ENCODE measurements around the gene RPS6KA5.

DNA sequence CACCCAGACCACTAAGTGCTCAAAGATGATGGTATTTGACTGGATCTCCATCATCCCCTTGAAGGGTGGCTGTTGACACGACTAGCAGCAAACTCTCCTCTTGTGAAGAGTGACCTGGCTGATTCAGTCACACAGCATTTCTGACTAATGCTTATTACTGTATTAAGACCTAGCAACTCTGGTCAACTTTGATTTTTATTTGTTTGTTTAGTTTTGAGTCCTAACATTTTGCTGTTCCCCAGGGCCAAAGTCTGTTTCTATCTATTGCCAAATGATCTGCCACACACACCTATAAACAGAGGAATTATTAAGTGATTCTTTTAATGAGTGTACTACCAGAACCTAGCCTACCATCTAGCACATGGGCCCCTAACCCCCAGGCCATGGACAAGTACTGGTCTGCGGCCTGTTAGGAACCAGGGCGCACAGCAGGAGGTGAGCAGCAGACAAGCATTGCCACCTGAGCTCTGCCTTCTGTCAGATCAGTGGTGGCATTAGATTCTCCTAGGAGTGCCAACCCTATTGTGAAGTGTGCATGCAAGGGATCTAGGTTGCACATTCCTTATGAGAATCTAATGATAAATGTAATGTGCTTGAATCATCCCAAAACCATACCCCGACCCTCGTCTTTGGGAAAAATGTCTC, 120.0 kb downstream of the RPS6KA5 start:
- TF ChIP-seq, protein P1, sequence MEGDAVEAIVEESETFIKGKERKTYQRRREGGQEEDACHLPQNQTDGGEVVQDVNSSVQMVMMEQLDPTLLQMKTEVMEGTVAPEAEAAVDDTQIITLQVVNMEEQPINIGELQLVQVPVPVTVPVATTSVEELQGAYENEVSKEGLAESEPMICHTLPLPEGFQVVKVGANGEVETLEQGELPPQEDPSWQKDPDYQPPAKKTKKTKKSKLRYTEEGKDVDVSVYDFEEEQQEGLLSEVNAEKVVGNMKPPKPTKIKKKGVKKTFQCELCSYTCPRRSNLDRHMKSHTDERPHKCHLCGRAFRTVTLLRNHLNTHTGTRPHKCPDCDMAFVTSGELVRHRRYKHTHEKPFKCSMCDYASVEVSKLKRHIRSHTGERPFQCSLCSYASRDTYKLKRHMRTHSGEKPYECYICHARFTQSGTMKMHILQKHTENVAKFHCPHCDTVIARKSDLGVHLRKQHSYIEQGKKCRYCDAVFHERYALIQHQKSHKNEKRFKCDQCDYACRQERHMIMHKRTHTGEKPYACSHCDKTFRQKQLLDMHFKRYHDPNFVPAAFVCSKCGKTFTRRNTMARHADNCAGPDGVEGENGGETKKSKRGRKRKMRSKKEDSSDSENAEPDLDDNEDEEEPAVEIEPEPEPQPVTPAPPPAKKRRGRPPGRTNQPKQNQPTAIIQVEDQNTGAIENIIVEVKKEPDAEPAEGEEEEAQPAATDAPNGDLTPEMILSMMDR (IDR thresholded peaks at IDR 0.05): no peak
- TF ChIP-seq POLR2A (IDR thresholded peaks at IDR 0.05): no peak

Data from uterus (tissue), 2 donors.